IMR-90 (cell line): ENCODE data around the gene TUBD1. TPM values are rescaled to one million over a fixed set of nuclear protein-coding genes. Genes with fewer than 3 reads are reported as not detected.

Source experiments
- ATAC-seq: fragments of 200-7000 bp; cut with Tn5 transposase; 2 replicates; pipeline ENCODE4 v1.9.1; 2020; ENCODE audit warnings: low read depth, mild to moderate bottlenecking, moderate library complexity
- BruUV-seq: library from RNA; stranded (reverse); fragments of 400-500 nt; replicated peaks from 2 replicates; lab custom pipeline; 2021; lab: Mats Ljungman, UMichigan
- CTCF ChIA-PET: fragments of 300-600 bp; formaldehyde crosslinking; extraction: SDS; loops from one replicate; lab custom pipeline; 2021; ENCODE audit warnings: antibody characterized with exemption; lab: Yijun Ruan, JAX
- POLR2A ChIA-PET: fragments of 300-600 bp; sonication (Branson Sonifier 250); formaldehyde crosslinking; loops from one replicate; lab custom pipeline; 2022; ENCODE audit warnings: antibody characterized with exemption; ENCODE audit not compliant: unreplicated experiment; lab: Charles Lee
- DNase-seq: peaks from one replicate; pipeline ENCODE4 v3.0.0; 2013
- H2AFZ ChIP-seq: replicated peaks from 2 replicates; pipeline ENCODE3; 2013; ENCODE audit warnings: low read length, mild to moderate bottlenecking; ENCODE audit not compliant: poor library complexity
- H2AK5ac ChIP-seq: 2 replicates; pipeline ENCODE4 v1.6.1; 2013; ENCODE audit warnings: low read depth, low read length, inconsistent platforms
- H2AK9ac ChIP-seq: replicated peaks from 2 replicates; pipeline ENCODE3; 2013; ENCODE audit warnings: mild to moderate bottlenecking, low read depth, low read length, moderate library complexity; ENCODE audit not compliant: poor library complexity
- H2BK120ac ChIP-seq: 2 replicates; pipeline ENCODE4 v1.6.1; 2013; ENCODE audit warnings: low read depth, low read length, inconsistent platforms
- H2BK15ac ChIP-seq: 3 replicates; pipeline ENCODE4 v1.6.1; 2013; ENCODE audit warnings: low read depth, low read length, inconsistent platforms
- H2BK20ac ChIP-seq: 2 replicates; pipeline ENCODE4 v1.6.1; 2013; ENCODE audit warnings: low read depth, mild to moderate bottlenecking, inconsistent platforms, low read length, moderate library complexity
- H2BK5ac ChIP-seq: 2 replicates; pipeline ENCODE4 v1.6.1; 2013; ENCODE audit warnings: mild to moderate bottlenecking, low read depth, low read length, inconsistent platforms; ENCODE audit not compliant: poor library complexity, severe bottlenecking
- H3K14ac ChIP-seq: replicated peaks from 2 replicates; pipeline ENCODE4 v1.6.1; 2013; ENCODE audit warnings: low read depth, low read length, inconsistent platforms
- H3K18ac ChIP-seq: 2 replicates; pipeline ENCODE4 v1.6.1; 2013; ENCODE audit warnings: low read depth, low read length, control low read depth
- H3K23ac ChIP-seq: 2 replicates; pipeline ENCODE4 v1.6.1; 2013; ENCODE audit warnings: low read depth, low read length, inconsistent platforms
- H3K27ac ChIP-seq: 2 replicates; pipeline ENCODE4 v1.5.1; 2013; ENCODE audit warnings: mild to moderate bottlenecking, control low read depth, low read length; ENCODE audit not compliant: insufficient read depth
- H3K27me3 ChIP-seq: 2 replicates; pipeline ENCODE4 v1.6.1; 2013; ENCODE audit warnings: low read length; ENCODE audit not compliant: control insufficient read depth, insufficient read depth
- H3K36me3 ChIP-seq: 2 replicates; pipeline ENCODE4 v1.6.1; 2013; ENCODE audit warnings: low read length, mixed read lengths; ENCODE audit not compliant: control insufficient read depth, insufficient read depth
- H3K4ac ChIP-seq: 2 replicates; pipeline ENCODE4 v1.6.1; 2013; ENCODE audit warnings: low read depth, low read length, inconsistent platforms
- H3K4me1 ChIP-seq: 2 replicates; pipeline ENCODE4 v1.6.1; 2013; ENCODE audit warnings: low read length, mixed read lengths; ENCODE audit not compliant: control insufficient read depth, insufficient read depth
- H3K4me2 ChIP-seq: 2 replicates; pipeline ENCODE4 v1.6.1; 2013; ENCODE audit warnings: low read depth, mild to moderate bottlenecking, control low read depth, low read length, moderate library complexity
- H3K4me3 ChIP-seq: 2 replicates; pipeline ENCODE4 v1.5.1; 2013; ENCODE audit warnings: low read depth, mild to moderate bottlenecking, control low read depth, low read length, moderate library complexity; ENCODE audit not compliant: insufficient read depth
- H3K56ac ChIP-seq: 2 replicates; pipeline ENCODE4 v1.6.1; 2013; ENCODE audit warnings: low read length, inconsistent platforms; ENCODE audit not compliant: insufficient read depth; ENCODE audit errors: extremely low read depth
- H3K79me1 ChIP-seq, 2 experiments: 2 replicates each; pipeline ENCODE4 v1.6.1; 2013; ENCODE audit warnings: low read length in 2 of 2, inconsistent platforms in 1 of 2, low read depth in 1 of 2
- H3K9ac ChIP-seq: 2 replicates; pipeline ENCODE4 v1.6.1; 2013; ENCODE audit warnings: low read depth, low read length, control low read depth
- H3K9me1 ChIP-seq: 2 replicates; pipeline ENCODE4 v1.6.1; 2013; ENCODE audit warnings: low read length, inconsistent platforms; ENCODE audit not compliant: insufficient read depth
- H3K9me3 ChIP-seq: 2 replicates; pipeline ENCODE4 v1.6.1; 2013; ENCODE audit warnings: low read length; ENCODE audit not compliant: control insufficient read depth, insufficient read depth
- H4K20me1 ChIP-seq: 2 replicates; pipeline ENCODE4 v1.6.1; 2013; ENCODE audit warnings: low read length, inconsistent platforms; ENCODE audit not compliant: insufficient read depth
- H4K5ac ChIP-seq: 2 replicates; pipeline ENCODE4 v1.6.1; 2013; ENCODE audit warnings: mild to moderate bottlenecking, low read depth, low read length, control low read depth
- H4K8ac ChIP-seq, 2 experiments: 2 replicates each; pipeline ENCODE4 v1.6.1; 2013; ENCODE audit warnings: low read depth in 2 of 2, low read length in 2 of 2, control low read depth in 1 of 2, inconsistent platforms in 1 of 2
- H4K91ac ChIP-seq: 2 replicates; pipeline ENCODE4 v1.6.1; 2013; ENCODE audit warnings: low read depth, low read length, inconsistent platforms; ENCODE audit not compliant: insufficient read depth
- POLR2A ChIP-seq: IDR thresholded peaks from 2 replicates; pipeline ENCODE4 v1.6.1; 2012; ENCODE audit warnings: mild to moderate bottlenecking, low read depth, low read length
- RFX5 ChIP-seq: IDR thresholded peaks from 2 replicates; pipeline ENCODE4 v1.8.0; 2012; ENCODE audit warnings: low read depth, mild to moderate bottlenecking, low read length, moderate library complexity
- WGBS, 2 experiments: methylation state at CpG; one replicate each; pipeline versions ENCODE4 v1.1.5 to v1.1.7; 2013; ENCODE audit warnings: missing lambda C conversion rate in 2 of 2; ENCODE audit not compliant: insufficient read length in 1 of 2; ENCODE audit errors: extremely low coverage in 2 of 2; 5-methylcytosine and 5-hydroxymethylcytosine counted together
- dilution Hi-C: fragments of 300-500 bp; cut with HindIII; formaldehyde crosslinking; loops from one replicate; pipeline ENCODE4 v1.14.3; 2018; ENCODE audit warnings: low sequenced_read_pairs; ENCODE audit not compliant: unreplicated experiment
- in situ Hi-C: fragments of 300-500 bp; cut with MboI; formaldehyde crosslinking; loops from 3 replicates; pipeline ENCODE4 v1.14.3; 2019; ENCODE audit warnings: low sequenced_read_pairs, inconsistent platforms, mixed read lengths
- intact Hi-C: fragments of 100-400 bp; cut with micrococcal nuclease; formaldehyde crosslinking; loops from 2 replicates; pipeline ENCODE4 v1.10.0; 2022
- polyA plus RNA-seq, 3 experiments: library from polyadenylated mRNA; depleted of rRNA; stranded (reverse); fragments of >200 nt; gene quantifications; 2 replicates each; pipeline ENCODE4 v1.2.3, GENCODE V29; 2012; ENCODE audit warnings: low replicate concordance in 1 of 3
- total RNA-seq: library from RNA; depleted of rRNA; stranded (reverse); fragments of >200 nt; gene quantifications from 2 replicates; pipeline ENCODE4 v1.2.3, GENCODE V29; 2012

The TUBD1 gene
- total and polyA plus RNA-seq, 2 of the 4 experiments (the other 2 are of a cell fraction): 2.2 to 4.7 TPM

GRCh38 chr17:59844884-59845594, 47.7 kb downstream of the TUBD1 start:
- H3K9me3 ChIP-seq: no peaks in the 10 kb centered on the region
- in situ Hi-C loops: no loop called here
- H3K14ac ChIP-seq: peak overlapping the region; percentile 24
- peak overlapping the region; percentile 68 for H3K18ac ChIP-seq
- H2BK15ac ChIP-seq: peak overlapping the region; percentile 10; the same call in 1 of the 3 replicates
- H2BK5ac ChIP-seq: peak overlapping the region; percentile 79
- peak overlapping the region; percentile 57; the same call in 1 of the 2 replicates for H2BK20ac ChIP-seq
- H3K9ac ChIP-seq: peak overlapping the region; percentile 17; the same call in 1 of the 2 replicates
- H3K27me3 ChIP-seq: no peaks in the 10 kb centered on the region
- H3K27ac ChIP-seq: peak overlapping the region; percentile 76
- H3K36me3 ChIP-seq: peaks cover 17% of the 10 kb centered on the region
- WGBS, 2 experiments: no CpG with 5 or more reads among the region's 3 CpGs
- ChIA-PET POLR2A (interaction anchor here (0.7 to 2.2 kb wide), 2 partner anchors 91 to 92 kb away, joined by 3 to 28 read pairs; no protein-coding TSS in a partner anchor), CTCF (interaction anchor here (0.6 kb wide), 1 partner anchor 98 kb away, joined by 5 read pairs; no protein-coding TSS in a partner anchor)
- H4K8ac ChIP-seq: peak overlapping the region; percentile 4 to 51; a peak in 3 of 4 replicates
- peak overlapping the region; percentile 70 for H3K4ac ChIP-seq
- ATAC-seq (0 out of 2 replicates have a peak, but pooled peaks have one; percentile 0), DNase-seq (peak; percentile 70)
- no peak overlapping the region for H2AFZ ChIP-seq
- H3K56ac ChIP-seq: no peak overlapping the region
- H3K79me1 ChIP-seq: peaks cover 0 to 6% of the 10 kb centered on the region in 2 experiments; a peak in 1 of 4 replicates
- no peak overlapping the region for H2AK9ac ChIP-seq
- intact Hi-C loops: loop anchor here (1.0 to 5.0 kb wide), 2 partner anchors 14 to 138 kb away; partner anchors contain the start of genes PTRH2 and VMP1
- peaks cover 16% of the 10 kb centered on the region for H3K4me1 ChIP-seq
- no TSS peak for BruUV-seq
- peak overlapping the region; percentile 29 for H2BK120ac ChIP-seq
- H3K4me3 ChIP-seq: no peak overlapping the region
- H3K9me1 ChIP-seq: peaks cover 11% of the 10 kb centered on the region
- peak overlapping the region; percentile 63 for H4K5ac ChIP-seq
- peak overlapping the region; percentile 53 for H4K91ac ChIP-seq
- peak overlapping the region; percentile 50; the same call in 1 of the 2 replicates for H3K4me2 ChIP-seq
- peaks cover 41% of the 10 kb centered on the region; the same call in 1 of the 2 replicates for H4K20me1 ChIP-seq
- dilution Hi-C loops: no loop called here
- peak overlapping the region; percentile 18; the same call in 1 of the 2 replicates for H3K23ac ChIP-seq
- peak overlapping the region; percentile 72; the same call in 1 of the 2 replicates for H2AK5ac ChIP-seq
- TF ChIP-seq RFX5: no peak
- peak; percentile 55; the same call in 1 of the 2 replicates for TF ChIP-seq POLR2A
